Embryonic facial prominence (tissue), 1 donor: ENCODE data around the gene BBX.

ENCODE experiments used
- DNase-seq: peaks from one replicate; pipeline ENCODE4 v3.0.0-alpha.2; 2016; ENCODE audit errors: extremely low spot score

Gene BBX

DNA sequence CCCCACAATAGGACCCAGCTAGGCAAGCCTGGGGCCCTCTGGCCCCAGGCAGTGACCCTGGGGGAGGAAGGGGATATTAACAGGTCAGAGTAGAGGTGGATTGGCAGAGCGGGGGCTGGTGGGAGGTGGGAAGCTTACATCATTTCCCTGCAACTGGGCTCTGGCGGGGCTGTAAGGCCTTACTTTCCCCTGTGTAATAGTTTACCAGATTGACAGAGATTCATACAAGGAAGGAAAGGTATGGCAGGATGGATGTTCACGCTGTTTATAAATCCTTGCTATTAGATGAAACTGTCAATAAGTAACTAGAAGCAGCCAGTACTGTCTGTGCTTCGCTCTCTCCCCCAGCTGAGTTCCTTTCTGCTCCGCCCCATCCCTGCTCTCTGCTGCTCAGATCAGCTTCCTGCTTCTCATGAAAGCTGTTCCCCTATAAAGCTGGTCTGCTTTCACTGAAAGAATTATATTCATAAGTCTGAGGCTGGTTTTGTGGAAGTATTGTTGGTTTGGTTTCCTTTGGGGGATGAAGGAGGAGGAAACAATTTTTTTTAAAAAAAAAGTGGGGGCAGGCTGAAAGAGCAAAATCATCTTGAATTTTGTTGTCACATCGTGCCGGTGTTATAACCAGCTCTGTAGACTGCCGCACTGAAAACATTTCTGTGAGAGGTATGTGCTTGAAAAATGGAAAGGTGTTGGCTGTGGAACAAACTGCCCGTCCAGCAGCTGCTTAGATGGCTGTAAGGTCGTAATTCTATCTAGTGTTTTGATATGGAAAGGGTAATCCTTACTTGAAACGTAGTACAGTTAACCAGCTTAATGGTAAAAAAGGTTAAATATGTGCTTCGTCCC is 76.4 kb downstream of the BBX start:
- peak; percentile 47 for DNase-seq

DNA sequence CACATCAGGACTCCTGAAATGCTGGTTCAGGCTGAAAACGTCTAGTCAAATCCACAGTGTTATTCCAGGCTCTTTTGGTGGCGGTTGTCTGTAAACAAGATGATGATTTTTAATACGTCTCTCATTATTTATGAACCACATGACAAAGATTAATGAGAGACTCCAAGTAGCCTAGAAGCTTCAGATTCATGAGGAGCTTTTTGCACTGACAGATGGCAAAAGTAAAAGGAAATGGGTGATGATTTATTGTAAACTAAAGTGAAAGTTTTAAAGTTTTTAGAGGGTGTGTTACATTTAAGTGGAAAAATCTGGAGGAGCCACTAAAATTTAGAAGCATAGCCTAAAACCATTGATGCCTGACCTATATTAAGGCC is 77.0 kb downstream of the BBX start:
- no peak for DNase-seq

DNA sequence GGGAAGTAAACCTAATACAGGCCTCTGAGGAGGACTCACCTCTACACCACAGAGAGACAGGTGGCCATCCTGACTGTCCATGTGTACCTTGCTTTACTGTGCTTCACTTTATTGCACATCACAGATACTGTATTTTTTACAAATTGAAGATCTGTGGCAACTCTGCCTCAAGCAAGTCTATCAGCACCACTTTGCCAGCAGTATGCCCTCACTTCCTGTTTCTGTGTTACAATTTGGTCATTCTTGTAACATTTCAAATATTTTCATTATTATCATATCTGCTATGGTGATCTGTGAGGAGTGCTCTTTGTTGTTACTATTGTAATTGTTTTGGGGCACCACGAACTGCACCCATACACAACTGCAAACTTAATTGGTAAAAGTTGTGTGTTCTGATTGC is 78.0 kb downstream of the BBX start:
- DNase-seq = no peak

DNA sequence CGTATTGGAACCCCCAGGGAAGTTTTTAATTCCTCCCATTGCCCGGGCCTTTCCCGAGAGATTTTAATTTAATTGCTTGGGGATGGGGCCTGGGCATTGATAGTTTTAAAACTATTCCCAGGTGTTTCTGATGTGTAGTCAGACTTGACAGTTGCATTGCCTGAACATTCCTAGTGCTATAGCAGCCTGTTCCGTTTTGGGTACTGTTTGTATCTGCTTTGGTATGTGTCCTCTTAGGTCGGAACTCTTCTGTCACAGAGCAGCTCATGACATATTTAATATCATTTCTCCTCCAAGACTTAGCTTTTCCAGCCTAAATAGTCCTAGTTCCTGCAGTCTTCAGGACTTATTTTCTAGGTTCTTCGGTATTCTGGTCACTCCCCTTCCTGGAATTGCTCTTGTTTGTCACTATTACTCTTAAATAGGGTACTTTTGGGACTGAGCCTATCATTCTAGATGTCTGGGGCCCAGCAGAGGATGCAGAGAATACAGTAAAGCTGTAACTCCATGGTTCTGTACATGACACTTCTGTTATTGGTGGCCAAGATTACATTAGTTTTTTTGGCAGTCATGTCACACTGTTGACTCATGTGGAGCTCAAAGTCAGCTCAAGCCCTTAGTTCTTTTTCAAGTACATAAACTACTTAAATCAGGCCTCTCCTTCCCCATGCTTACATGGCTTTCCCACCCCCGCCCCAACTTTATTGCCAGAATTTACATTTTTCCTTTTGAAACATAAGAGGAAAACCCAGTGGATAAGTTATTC is 81.5 kb downstream of the BBX start:
- DNase-seq = no peak

DNA sequence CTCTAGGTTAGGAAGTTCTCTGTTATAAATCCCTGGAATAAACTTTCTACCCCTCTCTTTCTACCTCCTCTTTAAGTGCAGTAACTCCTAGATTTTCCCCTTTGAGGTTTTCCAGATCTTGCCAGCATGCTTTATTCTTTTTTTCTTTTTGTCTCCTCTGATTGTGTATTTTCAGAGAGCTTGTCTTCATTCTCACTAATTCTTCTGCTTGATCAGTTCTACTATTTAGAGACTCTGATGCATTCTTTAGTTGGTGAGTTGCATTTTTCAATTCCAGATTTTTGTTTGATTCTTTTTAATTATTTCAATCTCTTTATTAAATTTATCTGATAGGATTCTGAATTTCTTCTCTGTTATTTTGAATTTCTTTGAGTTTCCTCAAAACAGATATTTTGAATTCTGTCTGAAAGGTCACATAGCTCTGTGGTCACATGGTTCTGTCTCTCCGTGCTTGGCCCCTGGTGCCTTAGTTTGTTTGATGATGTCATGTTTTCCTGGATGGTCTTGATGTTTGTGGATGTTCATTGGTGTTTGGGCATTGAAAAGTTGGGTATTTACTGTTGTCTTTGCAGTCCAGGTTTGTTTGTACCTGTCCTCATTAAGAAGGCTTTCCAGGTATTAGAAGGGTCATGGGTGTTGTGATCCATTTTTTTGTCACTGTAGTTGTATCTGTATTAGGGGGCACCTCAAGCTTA is 89.2 kb downstream of the BBX start:
- no peak for DNase-seq

DNA sequence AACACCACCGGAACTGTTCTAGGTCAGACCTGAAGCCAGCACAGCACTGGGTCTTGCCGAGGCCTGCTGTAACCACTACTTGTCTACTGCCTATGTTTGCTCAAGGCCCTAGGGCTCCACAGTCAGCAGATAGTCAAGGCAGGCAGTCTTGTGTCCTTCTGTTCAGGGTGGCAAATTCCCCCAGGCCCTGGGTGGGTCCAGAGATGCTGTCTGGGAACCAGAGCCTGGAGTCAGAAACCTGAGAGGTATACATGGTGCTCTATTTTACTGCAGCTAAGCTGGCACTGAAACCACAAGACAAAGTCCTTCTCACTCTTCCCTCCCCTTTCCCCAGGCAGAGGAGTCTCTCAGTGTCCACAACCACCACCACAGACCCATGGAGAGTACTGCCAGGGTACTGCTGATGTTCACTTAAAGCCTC is 89.9 kb downstream of the BBX start:
- DNase-seq = no peak

DNA sequence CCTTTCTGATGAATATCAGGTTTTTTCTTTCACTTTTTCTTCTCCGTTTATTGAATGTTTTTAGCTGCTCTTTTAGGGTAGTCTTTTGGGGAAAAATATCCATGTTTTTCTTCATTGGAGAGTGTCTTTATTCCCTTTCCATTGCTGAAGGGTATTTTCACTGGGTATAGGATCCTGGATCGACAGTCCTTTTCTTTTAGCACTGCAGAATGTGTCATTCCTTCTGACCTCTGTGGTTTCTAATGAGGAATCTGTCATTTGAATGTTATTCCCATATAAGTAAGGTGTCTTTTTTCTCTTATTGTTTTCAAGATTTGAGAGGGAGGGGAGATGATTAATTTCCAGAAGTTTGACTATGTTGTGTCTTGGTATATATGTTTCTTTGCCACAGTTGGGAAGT is 96.8 kb downstream of the BBX start:
- no peak for DNase-seq

DNA sequence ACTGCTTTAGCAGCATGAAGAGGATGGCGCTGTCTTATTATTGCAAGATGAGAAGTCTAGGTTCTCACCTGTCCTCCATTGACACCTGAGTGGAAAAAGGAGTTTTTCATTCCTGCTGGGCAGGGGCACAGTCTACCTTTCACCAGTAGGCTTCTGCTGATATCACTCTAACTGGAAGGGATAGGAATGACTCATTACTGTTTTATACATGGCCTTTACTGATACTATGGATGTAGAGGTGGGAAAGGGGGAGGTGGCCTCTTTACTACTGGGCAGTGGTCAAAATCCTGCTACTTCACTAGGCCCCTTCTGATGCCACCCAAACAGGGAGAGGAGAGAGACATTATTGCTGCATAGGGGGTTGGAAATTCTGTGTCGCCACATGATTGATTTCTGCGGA is 97.8 kb downstream of the BBX start:
- no peak for DNase-seq

DNA sequence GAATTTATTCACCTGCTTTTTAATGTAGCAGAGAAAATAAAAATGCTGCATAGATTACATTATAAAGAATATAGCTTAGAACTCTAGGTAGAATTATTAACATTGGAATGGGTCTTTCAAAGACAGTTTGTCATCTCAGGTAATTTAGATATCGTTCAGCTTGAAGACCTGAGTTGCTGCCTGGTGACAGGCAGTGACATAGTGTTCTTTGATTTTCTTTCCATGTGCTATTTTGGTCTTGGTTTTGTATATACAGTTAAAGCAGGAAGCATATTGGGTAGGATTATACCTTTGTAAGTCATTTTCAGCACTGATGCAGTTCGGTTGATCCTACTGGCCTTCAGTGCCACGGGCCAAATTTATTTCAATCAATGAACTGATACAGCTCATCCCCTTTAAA is 98.7 kb downstream of the BBX start:
- DNase-seq = no peak

DNA sequence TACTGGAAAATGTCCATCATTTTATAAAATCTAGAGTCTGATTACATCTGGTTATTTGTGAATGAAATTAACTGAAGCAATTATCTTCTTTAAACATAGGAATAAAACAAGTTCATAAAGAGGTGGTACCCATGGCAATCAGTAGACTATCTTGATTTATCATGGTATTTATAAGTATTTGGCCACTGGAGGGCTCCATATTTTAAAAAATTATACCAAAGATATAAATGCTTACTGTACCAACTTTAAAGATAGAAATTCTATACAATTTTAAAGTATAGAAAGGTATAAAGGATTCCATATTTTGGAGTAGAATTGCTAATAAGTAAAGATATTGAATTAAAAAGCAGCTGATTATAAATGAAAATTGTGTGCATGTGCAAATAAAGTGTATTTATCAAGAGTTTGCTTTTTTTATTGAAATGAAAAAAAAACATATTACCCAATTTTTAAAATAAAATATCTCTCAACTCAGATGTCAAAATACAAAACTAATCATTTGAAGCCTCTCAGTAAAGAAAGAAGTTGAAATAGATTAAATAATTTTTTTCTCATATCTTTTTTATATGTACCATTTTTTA is 105.3 kb downstream of the BBX start:
- DNase-seq = no peak

DNA sequence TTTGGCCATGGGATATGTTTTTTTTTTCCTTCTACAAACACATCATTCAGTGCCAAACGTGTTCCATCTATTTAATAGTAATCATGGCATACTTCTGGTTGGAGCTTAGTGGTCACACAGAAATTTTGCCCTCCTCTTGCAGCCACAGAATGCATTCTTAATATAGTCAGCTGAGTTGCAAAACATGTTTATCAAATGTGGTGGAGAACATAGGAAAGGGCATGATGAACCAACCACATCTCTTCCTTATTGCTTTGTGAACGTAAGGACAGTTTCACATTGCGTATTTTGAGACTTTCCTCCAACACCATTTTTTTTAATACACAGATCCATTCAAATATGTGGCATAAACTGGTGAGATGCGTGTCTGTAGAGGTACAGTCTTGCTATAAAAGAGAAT is 106.8 kb downstream of the BBX start:
- no peak for DNase-seq

DNA sequence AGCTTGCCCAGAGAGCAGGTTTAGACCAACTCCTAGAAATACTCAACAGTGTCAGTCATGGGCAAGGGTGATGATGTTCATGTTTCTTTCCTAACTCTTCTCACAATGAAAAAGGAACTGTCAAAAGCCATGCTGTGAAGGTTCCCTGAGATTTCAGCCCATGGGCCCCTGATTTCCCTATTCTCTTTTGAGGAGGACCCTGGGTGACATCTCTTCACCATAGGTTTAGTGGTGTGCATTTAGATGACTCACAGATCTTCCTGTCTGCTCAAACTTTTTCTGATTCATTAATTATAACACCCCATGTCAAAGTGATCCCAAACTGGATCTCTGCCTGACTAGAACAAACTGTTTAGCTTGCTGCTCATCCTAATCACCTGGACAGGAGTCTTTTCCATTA is 108.0 kb downstream of the BBX start:
- no peak for DNase-seq

DNA sequence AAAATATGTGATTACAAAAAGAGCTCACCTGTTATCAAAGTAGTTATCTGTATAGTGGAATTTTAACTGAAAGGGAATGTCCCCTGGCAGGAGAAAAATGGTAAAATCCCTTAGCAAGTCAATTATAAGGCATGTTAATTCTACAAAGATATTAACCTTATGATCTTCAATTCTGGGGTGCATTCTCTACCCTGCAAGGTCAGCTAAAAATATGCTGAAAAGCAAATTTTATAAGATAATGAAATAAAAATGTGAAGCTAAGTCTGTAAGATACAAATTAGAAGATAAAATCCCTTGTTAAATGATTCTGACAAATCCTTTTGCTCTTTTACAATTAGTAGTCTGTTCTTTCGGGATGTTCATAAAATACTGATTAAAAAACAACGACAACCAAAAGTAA is 109.8 kb downstream of the BBX start:
- no peak for DNase-seq

DNA sequence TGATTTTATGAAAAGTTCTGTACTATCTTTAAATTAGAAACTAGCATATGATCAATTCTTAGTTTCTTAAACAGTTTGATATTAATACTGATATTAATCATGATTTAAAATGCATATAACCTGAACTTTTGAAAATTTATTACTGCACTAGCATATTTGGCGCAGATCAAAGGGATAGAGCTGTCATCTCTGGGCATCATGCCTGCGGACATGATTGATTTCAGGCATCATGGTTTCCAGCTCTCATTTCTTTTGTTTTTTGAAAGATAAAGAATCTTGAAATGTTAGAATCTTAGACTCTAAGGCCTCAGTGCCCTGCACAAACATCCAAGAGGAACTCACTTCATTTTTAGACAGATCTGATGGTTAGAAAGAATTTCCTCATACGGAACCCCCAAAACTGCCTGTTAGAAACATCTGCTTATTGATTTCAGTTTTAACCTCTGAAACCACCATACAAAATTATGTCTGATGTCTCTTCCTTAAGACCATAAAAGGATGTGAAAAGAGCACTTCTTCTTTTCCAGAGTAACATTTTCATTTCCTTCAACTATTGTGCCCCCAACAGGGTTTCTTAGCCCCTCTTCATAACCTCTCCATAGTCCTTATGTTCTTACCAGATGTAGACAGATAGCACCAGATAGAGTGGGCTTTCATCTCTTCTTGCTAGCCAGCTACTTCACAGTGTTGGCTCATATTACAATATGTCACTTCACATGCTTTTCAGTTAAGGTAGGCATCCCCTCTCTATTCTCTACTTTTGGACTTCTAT is 110.8 kb downstream of the BBX start:
- no peak for DNase-seq

DNA sequence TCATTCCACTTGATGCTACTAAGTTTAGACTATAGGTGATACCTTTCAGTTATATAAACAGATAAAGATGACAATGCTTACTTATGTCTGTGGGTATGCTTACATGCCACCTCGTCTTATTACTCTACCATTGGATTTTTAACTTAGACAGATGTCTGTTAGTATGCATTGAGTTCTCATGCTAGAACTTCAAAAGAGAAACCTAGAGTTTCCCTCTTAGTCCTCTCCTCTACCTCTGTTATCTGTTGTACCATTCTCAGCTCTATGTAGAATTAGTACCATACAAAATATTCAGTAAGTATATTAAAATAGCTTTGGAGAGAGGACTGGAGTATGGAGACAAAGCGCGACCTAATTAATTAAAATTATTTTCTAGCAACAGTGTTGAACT is 111.3 kb downstream of the BBX start:
- no peak for DNase-seq

DNA sequence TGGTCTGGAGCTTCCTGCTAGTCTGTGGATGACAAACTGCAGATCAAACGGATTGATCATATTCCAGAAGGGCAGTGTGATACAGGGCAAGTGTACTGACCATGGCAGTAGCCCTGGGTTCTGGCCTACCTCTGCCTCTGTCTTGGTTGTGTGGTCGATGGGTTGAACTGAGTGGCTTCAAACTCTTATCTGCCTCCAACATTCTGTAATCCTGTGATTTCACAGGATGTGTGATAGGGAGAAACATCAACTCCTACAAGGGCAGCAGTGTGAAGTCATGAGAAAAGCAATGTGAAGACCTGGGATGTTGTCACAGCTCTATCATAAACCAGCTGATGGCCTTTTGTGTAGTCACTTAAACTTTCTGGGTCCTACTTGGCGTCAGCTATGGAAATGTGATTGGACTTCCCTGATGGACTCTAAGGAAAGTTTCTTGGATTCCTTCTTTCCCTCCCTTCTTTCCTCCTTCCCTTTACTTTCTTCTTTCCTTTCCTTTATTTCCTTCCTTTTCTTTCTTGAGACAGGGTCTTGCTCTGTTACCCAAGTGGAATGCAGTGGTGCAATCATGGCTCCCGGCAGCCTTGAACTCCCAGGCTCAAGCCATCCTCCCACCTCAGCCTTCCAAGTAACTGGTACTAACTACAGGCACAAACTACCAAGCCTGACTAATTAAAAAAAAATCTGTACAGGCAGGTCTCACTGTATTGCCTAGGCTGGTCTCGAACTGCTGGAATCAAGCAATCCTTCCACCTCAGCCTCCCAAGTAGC is 114.8 kb downstream of the BBX start:
- DNase-seq = no peak

DNA sequence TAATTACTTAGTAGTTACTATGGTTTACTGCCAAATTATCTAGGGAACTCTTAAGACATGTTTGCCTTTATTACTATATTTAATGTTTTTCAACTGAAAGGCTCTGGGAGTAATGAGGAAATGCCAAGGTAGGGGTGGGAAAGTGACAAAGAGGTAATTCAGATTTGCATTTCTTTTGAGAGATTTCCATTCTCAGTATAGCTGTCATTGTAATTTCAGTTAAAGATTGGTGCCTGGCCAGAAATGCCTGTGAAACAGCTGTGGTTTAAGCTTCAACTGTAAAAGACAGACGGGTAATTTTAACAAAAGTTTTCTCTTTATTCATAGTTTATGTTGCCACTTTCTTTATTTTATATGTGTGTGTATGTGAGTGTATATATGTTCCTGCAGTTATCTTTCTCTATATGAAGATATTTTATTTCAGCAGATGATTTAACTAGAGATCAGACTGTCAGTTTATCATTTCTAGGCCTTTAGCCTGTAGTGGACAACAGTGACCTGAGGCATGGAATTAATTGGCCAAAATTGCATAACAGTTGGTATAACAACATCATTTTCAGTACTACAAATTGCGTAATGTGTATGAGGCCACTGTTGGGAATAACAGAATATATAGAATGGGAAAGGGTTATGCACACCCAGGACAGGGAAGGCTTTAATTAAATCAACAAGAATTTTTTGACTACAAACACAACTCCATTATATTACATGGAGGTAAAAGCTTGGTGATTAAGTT is 119.0 kb downstream of the BBX start:
- no peak for DNase-seq

DNA sequence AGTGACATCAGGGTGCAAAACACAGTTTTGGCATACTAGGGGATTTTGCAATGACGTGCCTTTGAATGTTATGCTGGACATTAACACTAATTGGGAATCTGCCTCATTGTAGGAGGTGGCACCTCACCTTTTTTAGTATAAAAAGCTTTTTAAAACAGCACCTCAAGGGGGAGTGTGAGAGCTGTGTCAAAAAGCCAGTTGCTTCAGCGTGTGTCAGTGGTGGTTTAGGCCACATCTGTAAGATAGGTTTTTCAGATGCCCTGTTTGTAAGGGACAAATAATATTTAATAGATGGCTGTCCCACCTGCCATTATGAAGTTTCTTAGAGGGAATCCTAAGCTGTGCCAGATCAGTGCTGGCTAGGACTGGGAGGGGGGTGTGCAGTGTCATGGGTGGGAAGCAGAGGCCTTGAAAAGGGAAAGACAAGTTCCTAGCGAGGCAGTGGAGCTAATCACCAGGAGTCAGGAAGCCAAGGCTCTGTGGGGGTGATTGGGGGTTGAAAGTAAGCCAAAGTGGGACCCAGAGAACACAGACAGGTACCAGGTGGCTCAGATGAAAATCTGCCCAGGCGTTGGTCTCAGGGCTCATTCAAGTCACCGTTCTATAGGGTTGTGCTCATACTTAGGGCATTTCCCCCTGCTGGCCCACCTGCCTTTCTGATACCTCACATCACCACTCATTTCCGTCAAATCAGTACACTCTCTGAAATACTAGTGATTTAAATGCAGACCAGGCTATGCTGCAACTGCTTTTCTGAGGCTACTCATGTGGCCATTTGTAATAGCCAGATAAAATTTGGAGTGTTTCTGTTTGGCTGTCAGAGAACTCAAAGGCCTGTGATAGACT is 120.5 kb downstream of the BBX start:
- DNase-seq = no peak

DNA sequence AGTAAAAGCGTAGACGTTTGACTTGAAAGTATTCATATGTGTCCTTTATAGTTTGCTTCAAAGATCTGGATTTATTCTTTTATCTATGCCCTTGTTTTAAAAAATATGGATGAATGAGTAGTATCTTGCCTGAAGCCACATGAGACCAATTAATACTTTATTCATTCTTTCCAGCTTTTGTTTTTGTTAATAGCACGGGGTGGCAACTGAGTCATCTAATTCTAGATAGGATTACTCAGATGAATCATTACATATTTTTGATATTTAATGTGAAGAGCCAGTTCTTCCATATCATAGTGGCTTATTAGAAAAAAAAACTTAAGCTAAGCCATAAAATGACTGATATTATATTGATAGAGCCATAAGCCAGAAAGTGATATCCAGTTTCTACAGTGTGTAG is 121.9 kb downstream of the BBX start:
- no peak for DNase-seq
